PC-9 (cell line): ENCODE measurements around the gene DEFB110. TPM values are rescaled to one million over a fixed set of nuclear protein-coding genes. Genes with fewer than 3 reads are reported as not detected.

ENCODE experiments used
- Bru-seq: library from RNA; stranded (reverse); fragments of 400-500 nt; gene quantifications from one replicate; lab custom pipeline; 2021; lab: Mats Ljungman, UMichigan
- BruChase-seq, 2 experiments: library from RNA; stranded (reverse); fragments of 400-500 nt; gene quantifications; one replicate each; lab custom pipeline; 2021; lab: Mats Ljungman, UMichigan
- BruUV-seq: library from RNA; stranded (reverse); fragments of 400-500 nt; replicated peaks from 2 replicates; lab custom pipeline; 2021; lab: Mats Ljungman, UMichigan
- CTCF ChIA-PET: fragments of 300-600 bp; sonication (Branson Sonifier 250); formaldehyde crosslinking; loops from one replicate; lab custom pipeline; 2022; ENCODE audit warnings: antibody characterized with exemption; lab: Charles Lee
- POLR2A ChIA-PET: fragments of 300-600 bp; sonication (Branson Sonifier 250); formaldehyde crosslinking; loops from one replicate; lab custom pipeline; 2022; ENCODE audit warnings: antibody characterized with exemption; ENCODE audit not compliant: unreplicated experiment; lab: Charles Lee
- DNase-seq, 2 experiments: peaks; one replicate each; pipeline versions ENCODE4 v3.0.0 to v3.0.0-alpha.2; 2015 to 2022; ENCODE audit warnings: mixed read lengths in 1 of 2
- H2AFZ ChIP-seq: fragments of 200-600 bp; sonication (generic); 2 replicates; pipeline ENCODE4 v1.8.1; 2017; ENCODE audit warnings: antibody characterized with exemption
- H3F3A ChIP-seq: fragments of 200-600 bp; sonication (generic); 2 replicates; pipeline ENCODE4 v1.8.1; 2017; ENCODE audit warnings: antibody characterized with exemption, mild to moderate bottlenecking, low read depth; ENCODE audit not compliant: insufficient read depth
- H3K27ac ChIP-seq: fragments of 200-600 bp; sonication (generic); 2 replicates; pipeline ENCODE4 v1.6.1; 2016; ENCODE audit warnings: mixed run types
- H3K27me3 ChIP-seq: fragments of 200-600 bp; sonication (generic); 2 replicates; pipeline ENCODE4 v1.6.1; 2016; ENCODE audit warnings: low read depth, mixed run types; ENCODE audit not compliant: insufficient read depth
- H3K36me3 ChIP-seq: fragments of 200-600 bp; sonication (generic); 2 replicates; pipeline ENCODE4 v1.6.1; 2016; ENCODE audit warnings: low read depth, mixed run types
- H3K4me1 ChIP-seq: fragments of 200-600 bp; sonication (generic); replicated peaks from 2 replicates; pipeline ENCODE4 v1.6.1; 2016; ENCODE audit warnings: mixed run types; ENCODE audit not compliant: insufficient read depth
- H3K4me2 ChIP-seq: fragments of 200-600 bp; sonication (generic); 2 replicates; pipeline ENCODE4 v1.6.1; 2017; ENCODE audit warnings: mixed run types
- H3K4me3 ChIP-seq: fragments of 200-600 bp; sonication (generic); 2 replicates; pipeline ENCODE4 v1.6.1; 2016; ENCODE audit warnings: mixed run types
- H3K79me2 ChIP-seq: fragments of 200-600 bp; sonication (generic); 2 replicates; pipeline ENCODE4 v1.6.1; 2017; ENCODE audit warnings: low read depth, mixed run types
- H3K9me2 ChIP-seq: fragments of 200-600 bp; sonication (generic); 2 replicates; pipeline ENCODE4 v1.8.1; 2017; ENCODE audit warnings: mild to moderate bottlenecking; ENCODE audit not compliant: insufficient read depth
- H3K9me3 ChIP-seq: fragments of 200-600 bp; sonication (generic); 2 replicates; pipeline ENCODE4 v1.8.1; 2016; ENCODE audit warnings: low read depth; ENCODE audit not compliant: insufficient read depth
- H4K20me1 ChIP-seq: fragments of 200-600 bp; sonication (generic); 2 replicates; pipeline ENCODE4 v1.8.1; 2017; ENCODE audit not compliant: insufficient read depth
- CTCF ChIP-seq: fragments of 200-600 bp; sonication (generic); conservative IDR thresholded peaks from 2 replicates; pipeline ENCODE4 v1.6.1; 2017; ENCODE audit warnings: mixed run types, antibody characterized with exemption, mild to moderate bottlenecking, moderate library complexity
- EZH2 ChIP-seq: fragments of 200-600 bp; sonication (generic); IDR thresholded peaks from 2 replicates; pipeline ENCODE4 v1.8.0; 2017; ENCODE audit warnings: antibody characterized with exemption, low read depth
- intact Hi-C: fragments of 100-400 bp; cut with micrococcal nuclease; formaldehyde crosslinking; loops from one replicate; pipeline ENCODE4 v1.10.0; 2022; ENCODE audit not compliant: unreplicated experiment
- long read RNA-seq: library from polyadenylated mRNA; stranded (forward); transcript quantifications from one replicate; pipeline ENCODE4 v2.0.0, GENCODE V29; 2022
- total RNA-seq: library from RNA; stranded (reverse); gene quantifications from 2 replicates; pipeline ENCODE4 v1.2.3, GENCODE V29; 2021

DEFB110 gene
- total RNA-seq (not detected in 2 replicates), Bru-seq, nascent RNA (not detected), BruChase-seq, experiment 1, labeled RNA remaining after a 2-hour chase (not detected), BruChase-seq, experiment 2, labeled RNA remaining after a 6-hour chase (not detected)
- long read RNA-seq, result 0 reads

DNA sequence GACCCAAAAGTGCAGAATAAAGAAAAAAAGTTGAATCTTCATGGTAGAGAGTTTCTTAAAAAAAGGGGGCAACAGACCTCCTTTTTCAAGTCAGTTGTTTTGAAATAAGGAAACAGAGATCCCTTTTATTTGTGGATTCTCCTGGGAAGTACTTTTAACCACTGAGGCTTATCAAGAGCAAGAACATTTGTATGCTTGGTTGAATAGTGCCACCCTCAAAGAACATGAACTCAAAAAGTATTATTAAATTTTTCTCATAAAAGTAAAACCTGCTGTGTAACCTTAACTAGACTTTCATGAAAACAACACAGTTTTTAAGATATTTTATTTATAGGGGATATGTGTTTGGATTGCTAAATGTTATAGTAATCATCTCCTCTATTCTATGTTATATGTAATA lies at the start of gene DEFB110:
DEFB110 (minus strand) TSS at position 101 of the 400 bp plus-strand sequence; CDS start at position 42, 59 bp downstream.
- Histone ChIP-seq H4K20me1 (no peaks in the 10 kb centered on the region), H3K9me2 (no peaks in the 10 kb centered on the region), H3K4me3 (no peak within 1 kb of the TSS), H2AFZ (no peak within 1 kb of the TSS), H3K27me3 (no peaks in the 10 kb centered on the region), H3K4me2 (no peak within 1 kb of the TSS), H3F3A (no peaks in the 10 kb centered on the region), H3K27ac (no peak within 1 kb of the TSS), H3K9me3 (no peaks in the 10 kb centered on the region), H3K4me1 (no peaks in the 10 kb centered on the region), H3K79me2 (no peaks in the 10 kb centered on the region), H3K36me3 (no peaks in the 10 kb centered on the region)
- no peak for DNase-seq
- CTCF ChIA-PET, result no interaction called here
- no TSS peak for BruUV-seq
- no peak for TF ChIP-seq EZH2
- no peak for TF ChIP-seq CTCF
- POLR2A ChIA-PET, result no interaction called here
- intact Hi-C loops, result no loop called here

GRCh38 chr6:50070101-50070500 lies 48.3 kb upstream of the DEFB110 start:
- no TSS peak for BruUV-seq
- TF ChIP-seq EZH2 (no peak), CTCF (no peak)
- H3K79me2 ChIP-seq, result no peaks in the 10 kb centered on the region
- intact Hi-C loops, result no loop called here
- ChIA-PET POLR2A (no interaction called here), CTCF (no interaction called here)
- no peak overlapping the region for H3K27ac ChIP-seq
- H3F3A ChIP-seq, result no peaks in the 10 kb centered on the region
- no peaks in the 10 kb centered on the region for H3K36me3 ChIP-seq
- no peak overlapping the region for H2AFZ ChIP-seq
- H3K4me3 ChIP-seq, result no peak overlapping the region
- H3K9me3 ChIP-seq, result no peaks in the 10 kb centered on the region
- H3K9me2 ChIP-seq, result no peaks in the 10 kb centered on the region
- no peaks in the 10 kb centered on the region for H3K4me1 ChIP-seq
- H4K20me1 ChIP-seq, result no peaks in the 10 kb centered on the region
- no peak overlapping the region for H3K4me2 ChIP-seq
- DNase-seq, result no peak
- H3K27me3 ChIP-seq, result no peaks in the 10 kb centered on the region

- no peak overlapping the region for H2AFZ ChIP-seq
- no peak overlapping the region for H3K4me2 ChIP-seq
- H3K4me1 ChIP-seq, result no peaks in the 10 kb centered on the region
- BruUV-seq, result no TSS peak
- H3K27me3 ChIP-seq, result no peaks in the 10 kb centered on the region
- intact Hi-C loops, result no loop called here
- no peaks in the 10 kb centered on the region for H3K36me3 ChIP-seq
- peak; percentile 57 for TF ChIP-seq CTCF
- no peak for TF ChIP-seq EZH2
- no peak overlapping the region for H3K27ac ChIP-seq
- no peaks in the 10 kb centered on the region for H3K9me2 ChIP-seq
- no peaks in the 10 kb centered on the region for H3F3A ChIP-seq
- no peaks in the 10 kb centered on the region for H3K79me2 ChIP-seq
- no peaks in the 10 kb centered on the region for H3K9me3 ChIP-seq
- H3K4me3 ChIP-seq, result no peak overlapping the region
- H4K20me1 ChIP-seq, result no peaks in the 10 kb centered on the region
- DNase-seq, result no peak
- ChIA-PET CTCF (no interaction called here), POLR2A (no interaction called here)
Measured at GRCh38 chr6:50062051-50062450, 40.3 kb upstream of the DEFB110 start.
